GM23338 (cell line): ENCODE results near the gene CD276. TPM values are rescaled to one million over a fixed set of nuclear protein-coding genes. Genes with fewer than 3 reads are reported as not detected.

Experiments
- ATAC-seq: fragments of 200-7000 bp; cut with Tn5 transposase; 3 replicates; pipeline ENCODE4 v1.9.1; 2020
- DNase-seq: peaks from one replicate; pipeline ENCODE4 v3.0.0-alpha.2; 2015; ENCODE audit warnings: low spot score
- H2AFZ ChIP-seq: fragments of 200-600 bp; sonication (generic); 2 replicates; pipeline ENCODE4 v1.8.0; 2016; ENCODE audit warnings: antibody characterized with exemption, mild to moderate bottlenecking, moderate library complexity
- H3F3A ChIP-seq: fragments of 200-600 bp; sonication (generic); replicated peaks from 2 replicates; pipeline ENCODE4 v1.8.0; 2017; ENCODE audit warnings: antibody characterized with exemption, mixed run types, low read depth
- H3K27ac ChIP-seq: fragments of 200-600 bp; sonication (generic); 2 replicates; pipeline ENCODE4 v1.6.1; 2016; ENCODE audit warnings: low read depth
- H3K27me3 ChIP-seq: fragments of 200-600 bp; sonication (generic); 2 replicates; pipeline ENCODE4 v1.8.0; 2016; ENCODE audit warnings: mild to moderate bottlenecking, mixed run types, moderate library complexity; ENCODE audit not compliant: insufficient read depth
- H3K36me3 ChIP-seq: fragments of 200-600 bp; sonication (generic); 2 replicates; pipeline ENCODE4 v1.8.0; 2016; ENCODE audit warnings: mild to moderate bottlenecking; ENCODE audit not compliant: insufficient read depth
- H3K4me1 ChIP-seq: fragments of 200-600 bp; sonication (generic); 2 replicates; pipeline ENCODE4 v1.8.0; 2016; ENCODE audit warnings: mild to moderate bottlenecking, moderate library complexity; ENCODE audit not compliant: insufficient read depth
- H3K4me2 ChIP-seq: fragments of 200-600 bp; sonication (generic); 2 replicates; pipeline ENCODE4 v1.7.1; 2017; ENCODE audit warnings: mixed run types
- H3K4me3 ChIP-seq: fragments of 200-600 bp; sonication (generic); 2 replicates; pipeline ENCODE4 v1.6.1; 2016; ENCODE audit warnings: mixed run types
- H3K79me2 ChIP-seq: fragments of 200-600 bp; sonication (generic); replicated peaks from 2 replicates; pipeline ENCODE4 v1.8.0; 2017; ENCODE audit warnings: mild to moderate bottlenecking; ENCODE audit not compliant: insufficient read depth
- H3K9me2 ChIP-seq: fragments of 200-600 bp; sonication (generic); 2 replicates; pipeline ENCODE4 v1.8.0; 2017; ENCODE audit not compliant: insufficient read depth
- H4K20me1 ChIP-seq: fragments of 200-600 bp; sonication (generic); replicated peaks from 2 replicates; pipeline ENCODE4 v1.8.0; 2017; ENCODE audit warnings: mild to moderate bottlenecking; ENCODE audit not compliant: insufficient read depth
- H3K27ac Mint-ChIP-seq: 2 replicates; pipeline ENCODE4 v1.8.0; 2020; ENCODE audit warnings: inconsistent platforms, mild to moderate bottlenecking, moderate library complexity, mixed read lengths
- H3K27me3 Mint-ChIP-seq: 3 replicates; pipeline ENCODE4 v1.8.0; 2022; ENCODE audit warnings: low read depth, mild to moderate bottlenecking, moderate library complexity, mixed read lengths, inconsistent platforms; ENCODE audit not compliant: insufficient read depth, poor library complexity
- H3K36me3 Mint-ChIP-seq: 3 replicates; pipeline ENCODE4 v1.8.0; 2021; ENCODE audit warnings: low read depth, mild to moderate bottlenecking, inconsistent platforms, moderate library complexity, mixed read lengths
- H3K4me1 Mint-ChIP-seq: 3 replicates; pipeline ENCODE4 v1.8.0; 2020; ENCODE audit warnings: mild to moderate bottlenecking, inconsistent platforms, mixed read lengths
- H3K4me3 Mint-ChIP-seq: 3 replicates; pipeline ENCODE4 v1.8.0; 2021; ENCODE audit warnings: moderate library complexity, mild to moderate bottlenecking, inconsistent platforms, mixed read lengths
- H3K9me3 Mint-ChIP-seq: 3 replicates; pipeline ENCODE4 v1.8.0; 2020; ENCODE audit warnings: moderate library complexity, mild to moderate bottlenecking, inconsistent platforms, mixed read lengths
- CREB1 ChIP-seq: fragments of 250-450 bp; sonication (Bioruptor Pico); IDR thresholded peaks from 2 replicates; pipeline ENCODE4 v1.5.0; 2020; ENCODE audit warnings: low read depth, mild to moderate bottlenecking, moderate library complexity
- EZH2 ChIP-seq: fragments of 200-600 bp; sonication (generic); IDR thresholded peaks from one replicate; pipeline ENCODE4 v1.8.0; 2017; ENCODE audit warnings: antibody characterized with exemption, mild to moderate bottlenecking, low read depth; ENCODE audit not compliant: unreplicated experiment
- EZH2phosphoT487 ChIP-seq: fragments of 200-600 bp; sonication (generic); IDR thresholded peaks from one replicate; pipeline ENCODE4 v1.8.1; 2018; ENCODE audit warnings: antibody characterized with exemption; ENCODE audit not compliant: unreplicated experiment
- JUNB ChIP-seq: IDR thresholded peaks from one replicate; pipeline ENCODE4 v1.6.1; 2016; ENCODE audit warnings: antibody characterized with exemption; ENCODE audit not compliant: unreplicated experiment
- NANOG ChIP-seq: IDR thresholded peaks from 2 replicates; pipeline ENCODE4 v1.6.1; 2016; ENCODE audit warnings: antibody characterized with exemption, borderline replicate concordance
- POLR2AphosphoS5 ChIP-seq: IDR thresholded peaks from 2 replicates; pipeline ENCODE4 v1.6.1; 2016; ENCODE audit warnings: antibody characterized with exemption, low read depth
- STAT1 ChIP-seq: IDR thresholded peaks from one replicate; pipeline ENCODE4 v1.6.1; 2016; ENCODE audit warnings: antibody characterized with exemption; ENCODE audit not compliant: unreplicated experiment
- ZNF114 ChIP-seq: fragments of 250-450 bp; sonication (Bioruptor Pico); IDR thresholded peaks from 2 replicates; pipeline ENCODE4 v1.5.0; 2020; ENCODE audit warnings: mild to moderate bottlenecking, moderate library complexity
- ZNF331 ChIP-seq: fragments of 250-450 bp; sonication (Bioruptor Pico); IDR thresholded peaks from 2 replicates; pipeline ENCODE4 v1.5.0; 2020; ENCODE audit warnings: low read depth, mild to moderate bottlenecking, moderate library complexity
- polyA plus RNA-seq: library from polyadenylated mRNA; unstranded; fragments of >200 nt; fragmentation: Nextera tagmentation; extraction: Ambion mirVana; gene quantifications from 2 replicates; pipeline ENCODE4 v1.2.1, GENCODE V29; 2016
- total RNA-seq: library from RNA; depleted of rRNA; stranded (reverse); fragments of >200 nt; shearing (Covaris generic); gene quantifications from 2 replicates; pipeline ENCODE4 v1.2.3, GENCODE V29; 2014
- TF ChIP-seq, protein P1 (sequence below), 2 experiments: fragments of 200-600 bp in 1 of 2; sonication (generic) in 1 of 2; conservative IDR thresholded peaks; 2 replicates each; pipeline versions ENCODE4 v1.5.1 to v1.6.1; 2016 to 2017; ENCODE audit warnings: antibody characterized with exemption in 2 of 2, low read depth in 2 of 2, mild to moderate bottlenecking in 2 of 2, moderate library complexity in 1 of 2
- TF ChIP-seq, protein P2 (sequence below): fragments of 250-450 bp; sonication (Bioruptor Pico); IDR thresholded peaks from 2 replicates; pipeline ENCODE4 v1.5.0; 2020; ENCODE audit warnings: mild to moderate bottlenecking, moderate library complexity
- TF ChIP-seq, protein P3 (sequence below): IDR thresholded peaks from 2 replicates; pipeline ENCODE4 v1.6.1; 2016; ENCODE audit warnings: antibody characterized with exemption
- TF ChIP-seq, protein P4 (sequence below): IDR thresholded peaks from one replicate; pipeline ENCODE4 v1.6.1; 2018; ENCODE audit warnings: antibody characterized with exemption; ENCODE audit not compliant: unreplicated experiment

CD276 gene
- total and polyA plus RNA-seq, 2 experiments from 2014 or later: 60.9 to 158 TPM

DNA sequence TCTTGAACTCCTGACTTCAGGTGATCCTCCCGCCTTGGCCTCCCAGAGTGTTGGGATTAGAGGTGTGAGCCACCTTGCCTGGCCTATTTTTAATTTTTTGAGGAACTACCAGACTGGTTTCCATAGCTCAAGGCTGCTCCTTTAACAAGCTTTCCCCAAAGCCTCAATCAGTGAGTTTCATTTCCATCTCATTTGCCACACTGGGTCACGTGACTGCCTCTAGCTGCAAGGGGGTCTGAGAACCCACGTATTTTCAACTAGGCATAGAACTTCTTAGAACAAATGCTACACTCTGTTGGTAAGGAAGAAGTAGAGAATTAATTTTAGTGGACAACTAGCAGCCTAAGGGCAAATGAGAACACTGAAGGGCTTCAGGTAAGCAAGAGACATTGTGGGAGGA lies 3.1 kb upstream of the CD276 start:
- no peaks in the 10 kb centered on the region for H3K9me2 ChIP-seq
- H3K27me3 ChIP-seq: no peaks in the 10 kb centered on the region
- Mint-ChIP-seq H3K4me3 (no peak overlapping the region), H3K4me1 (peaks cover 28% of the 10 kb centered on the region), H3K36me3 (no peaks in the 10 kb centered on the region), H3K9me3 (no peaks in the 10 kb centered on the region), H3K27me3 (peaks cover 4% of the 10 kb centered on the region), H3K27ac (no peak overlapping the region)
- no peak for DNase-seq
- ATAC-seq: no peak
- peaks cover 5% of the 10 kb centered on the region for H4K20me1 ChIP-seq
- peak overlapping the region; percentile 87 for H2AFZ ChIP-seq
- TF ChIP-seq EZH2: no peak
- TF ChIP-seq ZNF114: no peak
- no peak for TF ChIP-seq POLR2AphosphoS5
- no peak for TF ChIP-seq NANOG
- no peak for TF ChIP-seq CREB1
- TF ChIP-seq ZNF331 (CRISPR knock-in tag): no peak
- TF ChIP-seq, protein P1, sequence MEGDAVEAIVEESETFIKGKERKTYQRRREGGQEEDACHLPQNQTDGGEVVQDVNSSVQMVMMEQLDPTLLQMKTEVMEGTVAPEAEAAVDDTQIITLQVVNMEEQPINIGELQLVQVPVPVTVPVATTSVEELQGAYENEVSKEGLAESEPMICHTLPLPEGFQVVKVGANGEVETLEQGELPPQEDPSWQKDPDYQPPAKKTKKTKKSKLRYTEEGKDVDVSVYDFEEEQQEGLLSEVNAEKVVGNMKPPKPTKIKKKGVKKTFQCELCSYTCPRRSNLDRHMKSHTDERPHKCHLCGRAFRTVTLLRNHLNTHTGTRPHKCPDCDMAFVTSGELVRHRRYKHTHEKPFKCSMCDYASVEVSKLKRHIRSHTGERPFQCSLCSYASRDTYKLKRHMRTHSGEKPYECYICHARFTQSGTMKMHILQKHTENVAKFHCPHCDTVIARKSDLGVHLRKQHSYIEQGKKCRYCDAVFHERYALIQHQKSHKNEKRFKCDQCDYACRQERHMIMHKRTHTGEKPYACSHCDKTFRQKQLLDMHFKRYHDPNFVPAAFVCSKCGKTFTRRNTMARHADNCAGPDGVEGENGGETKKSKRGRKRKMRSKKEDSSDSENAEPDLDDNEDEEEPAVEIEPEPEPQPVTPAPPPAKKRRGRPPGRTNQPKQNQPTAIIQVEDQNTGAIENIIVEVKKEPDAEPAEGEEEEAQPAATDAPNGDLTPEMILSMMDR (conservative IDR thresholded peaks at IDR 0.05; ENCODE audit: low read depth in 2 of 2): no peak
- TF ChIP-seq, protein P2, sequence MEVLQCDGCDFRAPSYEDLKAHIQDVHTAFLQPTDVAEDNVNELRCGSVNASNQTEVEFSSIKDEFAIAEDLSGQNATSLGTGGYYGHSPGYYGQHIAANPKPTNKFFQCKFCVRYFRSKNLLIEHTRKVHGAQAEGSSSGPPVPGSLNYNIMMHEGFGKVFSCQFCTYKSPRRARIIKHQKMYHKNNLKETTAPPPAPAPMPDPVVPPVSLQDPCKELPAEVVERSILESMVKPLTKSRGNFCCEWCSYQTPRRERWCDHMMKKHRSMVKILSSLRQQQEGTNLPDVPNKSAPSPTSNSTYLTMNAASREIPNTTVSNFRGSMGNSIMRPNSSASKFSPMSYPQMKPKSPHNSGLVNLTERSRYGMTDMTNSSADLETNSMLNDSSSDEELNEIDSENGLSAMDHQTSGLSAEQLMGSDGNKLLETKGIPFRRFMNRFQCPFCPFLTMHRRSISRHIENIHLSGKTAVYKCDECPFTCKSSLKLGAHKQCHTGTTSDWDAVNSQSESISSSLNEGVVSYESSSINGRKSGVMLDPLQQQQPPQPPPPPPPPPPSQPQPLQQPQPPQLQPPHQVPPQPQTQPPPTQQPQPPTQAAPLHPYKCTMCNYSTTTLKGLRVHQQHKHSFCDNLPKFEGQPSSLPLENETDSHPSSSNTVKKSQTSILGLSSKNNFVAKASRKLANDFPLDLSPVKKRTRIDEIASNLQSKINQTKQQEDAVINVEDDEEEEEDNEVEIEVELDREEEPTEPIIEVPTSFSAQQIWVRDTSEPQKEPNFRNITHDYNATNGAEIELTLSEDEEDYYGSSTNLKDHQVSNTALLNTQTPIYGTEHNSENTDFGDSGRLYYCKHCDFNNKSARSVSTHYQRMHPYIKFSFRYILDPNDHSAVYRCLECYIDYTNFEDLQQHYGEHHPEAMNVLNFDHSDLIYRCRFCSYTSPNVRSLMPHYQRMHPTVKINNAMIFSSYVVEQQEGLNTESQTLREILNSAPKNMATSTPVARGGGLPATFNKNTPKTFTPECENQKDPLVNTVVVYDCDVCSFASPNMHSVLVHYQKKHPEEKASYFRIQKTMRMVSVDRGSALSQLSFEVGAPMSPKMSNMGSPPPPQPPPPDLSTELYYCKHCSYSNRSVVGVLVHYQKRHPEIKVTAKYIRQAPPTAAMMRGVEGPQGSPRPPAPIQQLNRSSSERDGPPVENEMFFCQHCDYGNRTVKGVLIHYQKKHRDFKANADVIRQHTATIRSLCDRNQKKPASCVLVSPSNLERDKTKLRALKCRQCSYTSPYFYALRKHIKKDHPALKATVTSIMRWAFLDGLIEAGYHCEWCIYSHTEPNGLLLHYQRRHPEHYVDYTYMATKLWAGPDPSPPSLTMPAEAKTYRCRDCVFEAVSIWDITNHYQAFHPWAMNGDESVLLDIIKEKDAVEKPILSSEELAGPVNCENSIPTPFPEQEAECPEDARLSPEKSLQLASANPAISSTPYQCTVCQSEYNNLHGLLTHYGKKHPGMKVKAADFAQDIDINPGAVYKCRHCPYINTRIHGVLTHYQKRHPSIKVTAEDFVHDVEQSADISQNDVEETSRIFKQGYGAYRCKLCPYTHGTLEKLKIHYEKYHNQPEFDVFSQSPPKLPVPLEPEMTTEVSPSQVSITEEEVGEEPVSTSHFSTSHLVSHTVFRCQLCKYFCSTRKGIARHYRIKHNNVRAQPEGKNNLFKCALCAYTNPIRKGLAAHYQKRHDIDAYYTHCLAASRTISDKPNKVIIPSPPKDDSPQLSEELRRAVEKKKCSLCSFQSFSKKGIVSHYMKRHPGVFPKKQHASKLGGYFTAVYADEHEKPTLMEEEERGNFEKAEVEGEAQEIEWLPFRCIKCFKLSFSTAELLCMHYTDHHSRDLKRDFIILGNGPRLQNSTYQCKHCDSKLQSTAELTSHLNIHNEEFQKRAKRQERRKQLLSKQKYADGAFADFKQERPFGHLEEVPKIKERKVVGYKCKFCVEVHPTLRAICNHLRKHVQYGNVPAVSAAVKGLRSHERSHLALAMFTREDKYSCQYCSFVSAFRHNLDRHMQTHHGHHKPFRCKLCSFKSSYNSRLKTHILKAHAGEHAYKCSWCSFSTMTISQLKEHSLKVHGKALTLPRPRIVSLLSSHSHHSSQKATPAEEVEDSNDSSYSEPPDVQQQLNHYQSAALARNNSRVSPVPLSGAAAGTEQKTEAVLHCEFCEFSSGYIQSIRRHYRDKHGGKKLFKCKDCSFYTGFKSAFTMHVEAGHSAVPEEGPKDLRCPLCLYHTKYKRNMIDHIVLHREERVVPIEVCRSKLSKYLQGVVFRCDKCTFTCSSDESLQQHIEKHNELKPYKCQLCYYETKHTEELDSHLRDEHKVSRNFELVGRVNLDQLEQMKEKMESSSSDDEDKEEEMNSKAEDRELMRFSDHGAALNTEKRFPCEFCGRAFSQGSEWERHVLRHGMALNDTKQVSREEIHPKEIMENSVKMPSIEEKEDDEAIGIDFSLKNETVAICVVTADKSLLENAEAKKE (CRISPR knock-in tag): no peak
- TF ChIP-seq, protein P3, sequence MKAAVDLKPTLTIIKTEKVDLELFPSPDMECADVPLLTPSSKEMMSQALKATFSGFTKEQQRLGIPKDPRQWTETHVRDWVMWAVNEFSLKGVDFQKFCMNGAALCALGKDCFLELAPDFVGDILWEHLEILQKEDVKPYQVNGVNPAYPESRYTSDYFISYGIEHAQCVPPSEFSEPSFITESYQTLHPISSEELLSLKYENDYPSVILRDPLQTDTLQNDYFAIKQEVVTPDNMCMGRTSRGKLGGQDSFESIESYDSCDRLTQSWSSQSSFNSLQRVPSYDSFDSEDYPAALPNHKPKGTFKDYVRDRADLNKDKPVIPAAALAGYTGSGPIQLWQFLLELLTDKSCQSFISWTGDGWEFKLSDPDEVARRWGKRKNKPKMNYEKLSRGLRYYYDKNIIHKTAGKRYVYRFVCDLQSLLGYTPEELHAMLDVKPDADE: no peak
- TF ChIP-seq STAT1: no peak
- TF ChIP-seq, protein P4, sequence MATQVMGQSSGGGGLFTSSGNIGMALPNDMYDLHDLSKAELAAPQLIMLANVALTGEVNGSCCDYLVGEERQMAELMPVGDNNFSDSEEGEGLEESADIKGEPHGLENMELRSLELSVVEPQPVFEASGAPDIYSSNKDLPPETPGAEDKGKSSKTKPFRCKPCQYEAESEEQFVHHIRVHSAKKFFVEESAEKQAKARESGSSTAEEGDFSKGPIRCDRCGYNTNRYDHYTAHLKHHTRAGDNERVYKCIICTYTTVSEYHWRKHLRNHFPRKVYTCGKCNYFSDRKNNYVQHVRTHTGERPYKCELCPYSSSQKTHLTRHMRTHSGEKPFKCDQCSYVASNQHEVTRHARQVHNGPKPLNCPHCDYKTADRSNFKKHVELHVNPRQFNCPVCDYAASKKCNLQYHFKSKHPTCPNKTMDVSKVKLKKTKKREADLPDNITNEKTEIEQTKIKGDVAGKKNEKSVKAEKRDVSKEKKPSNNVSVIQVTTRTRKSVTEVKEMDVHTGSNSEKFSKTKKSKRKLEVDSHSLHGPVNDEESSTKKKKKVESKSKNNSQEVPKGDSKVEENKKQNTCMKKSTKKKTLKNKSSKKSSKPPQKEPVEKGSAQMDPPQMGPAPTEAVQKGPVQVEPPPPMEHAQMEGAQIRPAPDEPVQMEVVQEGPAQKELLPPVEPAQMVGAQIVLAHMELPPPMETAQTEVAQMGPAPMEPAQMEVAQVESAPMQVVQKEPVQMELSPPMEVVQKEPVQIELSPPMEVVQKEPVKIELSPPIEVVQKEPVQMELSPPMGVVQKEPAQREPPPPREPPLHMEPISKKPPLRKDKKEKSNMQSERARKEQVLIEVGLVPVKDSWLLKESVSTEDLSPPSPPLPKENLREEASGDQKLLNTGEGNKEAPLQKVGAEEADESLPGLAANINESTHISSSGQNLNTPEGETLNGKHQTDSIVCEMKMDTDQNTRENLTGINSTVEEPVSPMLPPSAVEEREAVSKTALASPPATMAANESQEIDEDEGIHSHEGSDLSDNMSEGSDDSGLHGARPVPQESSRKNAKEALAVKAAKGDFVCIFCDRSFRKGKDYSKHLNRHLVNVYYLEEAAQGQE: no peak
- no peak for TF ChIP-seq EZH2phosphoT487
- TF ChIP-seq JUNB: no peak
- 0 out of 2 replicates have a peak, but pooled peaks cover 6% of the 10 kb centered on the region for H3F3A ChIP-seq
- no peak overlapping the region for H3K4me2 ChIP-seq
- peaks cover 11% of the 10 kb centered on the region for H3K79me2 ChIP-seq
- H3K36me3 ChIP-seq: no peaks in the 10 kb centered on the region
- H3K4me3 ChIP-seq: no peak overlapping the region
- peaks cover 19% of the 10 kb centered on the region for H3K4me1 ChIP-seq
- no peak overlapping the region for H3K27ac ChIP-seq
